Panc1 (cell line): ENCODE data around the gene CFAP97D2. TPM values are rescaled to one million over a fixed set of nuclear protein-coding genes. Genes with fewer than 3 reads are reported as not detected.
A peak's percentile ranks its signal among the peaks of the same experiment; 100 is the strongest.
"Not testable (repeated sequence)": the region's sequence is repeated elsewhere in the genome, so short reads cannot be mapped to it uniquely, and the experiment has no call there.

Source experiments
- ATAC-seq: fragments of 200-7000 bp; cut with Tn5 transposase; 2 replicates; pipeline ENCODE4 v1.9.1; 2020; ENCODE audit warnings: mild to moderate bottlenecking, moderate library complexity
- BruUV-seq: library from RNA; stranded (reverse); fragments of 400-500 nt; replicated peaks from 2 replicates; lab custom pipeline; 2021; lab: Mats Ljungman, UMichigan
- CTCF ChIA-PET: fragments of 300-600 bp; sonication (Branson Sonifier 250); formaldehyde crosslinking; loops from one replicate; lab custom pipeline; 2022; ENCODE audit warnings: antibody characterized with exemption; lab: Charles Lee
- POLR2A ChIA-PET: fragments of 300-600 bp; sonication (Branson Sonifier 250); formaldehyde crosslinking; loops from one replicate; lab custom pipeline; 2022; ENCODE audit warnings: antibody characterized with exemption; lab: Charles Lee
- DNase-seq: peaks from one replicate; pipeline ENCODE4 v3.0.0-alpha.2; 2010; ENCODE audit warnings: low read depth, low spot score
- H3K27ac ChIP-seq: 2 replicates; pipeline ENCODE4 v1.5.1; 2011; ENCODE audit warnings: mild to moderate bottlenecking, low read length, inconsistent platforms
- H3K27me3 ChIP-seq: fragments of 200-500 bp; sonication (Bioruptor generic); 2 replicates; pipeline ENCODE4 v1.6.0; 2014; ENCODE audit warnings: low read length, inconsistent platforms; ENCODE audit not compliant: control insufficient read depth, insufficient read depth
- H3K36me3 ChIP-seq: fragments of 200-500 bp; sonication (Bioruptor generic); 2 replicates; pipeline ENCODE4 v1.5.1; 2014; ENCODE audit warnings: inconsistent platforms, mild to moderate bottlenecking, low read length, moderate library complexity; ENCODE audit not compliant: control insufficient read depth, insufficient read depth
- H3K4me1 ChIP-seq: 2 replicates; pipeline ENCODE4 v1.5.1; 2011; ENCODE audit warnings: inconsistent platforms, mild to moderate bottlenecking, low read length, moderate library complexity; ENCODE audit not compliant: control insufficient read depth, insufficient read depth
- H3K4me3 ChIP-seq, 2 experiments: 2 replicates each; pipeline ENCODE4 v1.5.1; 2011 to 2012; ENCODE audit warnings: low read depth in 2 of 2, low read length in 2 of 2, mild to moderate bottlenecking in 2 of 2, inconsistent platforms in 1 of 2, moderate library complexity in 1 of 2
- H3K9me3 ChIP-seq: fragments of 200-500 bp; sonication (Bioruptor generic); 2 replicates; pipeline ENCODE4 v1.5.1; 2014; ENCODE audit warnings: low read depth, mild to moderate bottlenecking, inconsistent platforms, low read length, moderate library complexity; ENCODE audit not compliant: control insufficient read depth, insufficient read depth
- POLR2AphosphoS5 ChIP-seq: IDR thresholded peaks from 2 replicates; pipeline ENCODE4 v1.6.1; 2012; ENCODE audit warnings: mild to moderate bottlenecking, low read depth, low read length, moderate library complexity
- SIN3A ChIP-seq: IDR thresholded peaks from 2 replicates; pipeline ENCODE4 v1.6.1; 2012; ENCODE audit warnings: low read depth, mild to moderate bottlenecking, low read length, moderate library complexity, borderline replicate concordance; ENCODE audit not compliant: insufficient read depth
- TCF7L2 ChIP-seq: IDR thresholded peaks from 2 replicates; pipeline ENCODE4 v1.6.1; 2011; ENCODE audit warnings: mild to moderate bottlenecking, low read depth, low read length, inconsistent platforms
- in situ Hi-C: cut with HindIII; loops from 2 replicates; pipeline ENCODE4 v1.10.0; 2016; ENCODE audit warnings: low sequenced_read_pairs, low pct_unique_long_range_greater_than_20kb
- intact Hi-C: fragments of 100-400 bp; cut with micrococcal nuclease; formaldehyde crosslinking; loops from one replicate; pipeline ENCODE4 v1.10.0; 2022; ENCODE audit not compliant: unreplicated experiment
- total RNA-seq: library from RNA; stranded (reverse); gene quantifications from one replicate; pipeline ENCODE4 v1.2.1, GENCODE V29; 2021; ENCODE audit not compliant: unreplicated experiment
- TF ChIP-seq, protein P1 (sequence below), 2 experiments: IDR thresholded peaks; 2 replicates each; pipeline ENCODE4 v1.6.1; 2011 to 2012; ENCODE audit warnings: low read depth in 2 of 2, control low read depth in 1 of 2, low read length in 1 of 2, mild to moderate bottlenecking in 1 of 2, moderate library complexity in 1 of 2; ENCODE audit not compliant: insufficient read depth in 1 of 2
- TF ChIP-seq, protein P2 (sequence below): fragments of 450-650 bp; IDR thresholded peaks from 2 replicates; pipeline ENCODE4 v1.5.1; 2017; ENCODE audit warnings: mild to moderate bottlenecking

CFAP97D2 gene
- total RNA-seq, 1 experiment from 2014 or later: not detected

DNA sequence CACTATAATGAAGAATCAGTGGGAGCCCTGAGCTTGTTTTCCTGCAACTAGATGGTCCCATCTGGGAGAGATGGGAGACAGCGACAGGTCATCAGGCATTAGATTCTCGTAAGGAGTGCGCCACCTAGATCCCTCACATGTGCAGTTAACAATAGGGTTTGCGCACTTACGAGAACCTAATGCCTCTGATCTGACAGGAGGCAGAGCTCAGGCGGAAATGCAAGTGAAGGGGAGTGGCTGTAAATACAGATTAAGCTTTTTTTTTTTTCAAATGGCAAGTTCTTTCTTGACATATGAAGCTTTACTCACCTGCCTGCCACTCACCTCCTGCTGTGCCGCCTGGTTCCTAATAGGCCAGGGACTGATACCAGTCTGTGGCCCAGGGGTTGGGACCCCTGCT is 70.0 kb downstream of the CFAP97D2 start:
- no peak for DNase-seq
- H3K4me3 ChIP-seq: no peak overlapping the region
- in situ Hi-C loops (no loop called here), intact Hi-C loops (no loop called here)
- TF ChIP-seq SIN3A (no peak), POLR2AphosphoS5 (no peak), TCF7L2 (no peak)
- TF ChIP-seq, protein P1, sequence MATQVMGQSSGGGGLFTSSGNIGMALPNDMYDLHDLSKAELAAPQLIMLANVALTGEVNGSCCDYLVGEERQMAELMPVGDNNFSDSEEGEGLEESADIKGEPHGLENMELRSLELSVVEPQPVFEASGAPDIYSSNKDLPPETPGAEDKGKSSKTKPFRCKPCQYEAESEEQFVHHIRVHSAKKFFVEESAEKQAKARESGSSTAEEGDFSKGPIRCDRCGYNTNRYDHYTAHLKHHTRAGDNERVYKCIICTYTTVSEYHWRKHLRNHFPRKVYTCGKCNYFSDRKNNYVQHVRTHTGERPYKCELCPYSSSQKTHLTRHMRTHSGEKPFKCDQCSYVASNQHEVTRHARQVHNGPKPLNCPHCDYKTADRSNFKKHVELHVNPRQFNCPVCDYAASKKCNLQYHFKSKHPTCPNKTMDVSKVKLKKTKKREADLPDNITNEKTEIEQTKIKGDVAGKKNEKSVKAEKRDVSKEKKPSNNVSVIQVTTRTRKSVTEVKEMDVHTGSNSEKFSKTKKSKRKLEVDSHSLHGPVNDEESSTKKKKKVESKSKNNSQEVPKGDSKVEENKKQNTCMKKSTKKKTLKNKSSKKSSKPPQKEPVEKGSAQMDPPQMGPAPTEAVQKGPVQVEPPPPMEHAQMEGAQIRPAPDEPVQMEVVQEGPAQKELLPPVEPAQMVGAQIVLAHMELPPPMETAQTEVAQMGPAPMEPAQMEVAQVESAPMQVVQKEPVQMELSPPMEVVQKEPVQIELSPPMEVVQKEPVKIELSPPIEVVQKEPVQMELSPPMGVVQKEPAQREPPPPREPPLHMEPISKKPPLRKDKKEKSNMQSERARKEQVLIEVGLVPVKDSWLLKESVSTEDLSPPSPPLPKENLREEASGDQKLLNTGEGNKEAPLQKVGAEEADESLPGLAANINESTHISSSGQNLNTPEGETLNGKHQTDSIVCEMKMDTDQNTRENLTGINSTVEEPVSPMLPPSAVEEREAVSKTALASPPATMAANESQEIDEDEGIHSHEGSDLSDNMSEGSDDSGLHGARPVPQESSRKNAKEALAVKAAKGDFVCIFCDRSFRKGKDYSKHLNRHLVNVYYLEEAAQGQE (IDR thresholded peaks at IDR 0.05; ENCODE audit: insufficient read depth in 1 of 2, low read depth in 2 of 2, low read length in 1 of 2): no peak
- TF ChIP-seq, protein P2, sequence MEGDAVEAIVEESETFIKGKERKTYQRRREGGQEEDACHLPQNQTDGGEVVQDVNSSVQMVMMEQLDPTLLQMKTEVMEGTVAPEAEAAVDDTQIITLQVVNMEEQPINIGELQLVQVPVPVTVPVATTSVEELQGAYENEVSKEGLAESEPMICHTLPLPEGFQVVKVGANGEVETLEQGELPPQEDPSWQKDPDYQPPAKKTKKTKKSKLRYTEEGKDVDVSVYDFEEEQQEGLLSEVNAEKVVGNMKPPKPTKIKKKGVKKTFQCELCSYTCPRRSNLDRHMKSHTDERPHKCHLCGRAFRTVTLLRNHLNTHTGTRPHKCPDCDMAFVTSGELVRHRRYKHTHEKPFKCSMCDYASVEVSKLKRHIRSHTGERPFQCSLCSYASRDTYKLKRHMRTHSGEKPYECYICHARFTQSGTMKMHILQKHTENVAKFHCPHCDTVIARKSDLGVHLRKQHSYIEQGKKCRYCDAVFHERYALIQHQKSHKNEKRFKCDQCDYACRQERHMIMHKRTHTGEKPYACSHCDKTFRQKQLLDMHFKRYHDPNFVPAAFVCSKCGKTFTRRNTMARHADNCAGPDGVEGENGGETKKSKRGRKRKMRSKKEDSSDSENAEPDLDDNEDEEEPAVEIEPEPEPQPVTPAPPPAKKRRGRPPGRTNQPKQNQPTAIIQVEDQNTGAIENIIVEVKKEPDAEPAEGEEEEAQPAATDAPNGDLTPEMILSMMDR: 0 out of 2 replicates have a peak, but pooled peaks have one; percentile 4
- no peak overlapping the region for H3K27ac ChIP-seq
- no TSS peak for BruUV-seq
- H3K36me3 ChIP-seq: peaks cover 31% of the 10 kb centered on the region
- CTCF ChIA-PET: no interaction called here
- no peak for ATAC-seq
- no peaks in the 10 kb centered on the region for H3K4me1 ChIP-seq
- H3K9me3 ChIP-seq: no peaks in the 10 kb centered on the region
- H3K27me3 ChIP-seq: no peaks in the 10 kb centered on the region
- POLR2A ChIA-PET: no interaction called here

DNA sequence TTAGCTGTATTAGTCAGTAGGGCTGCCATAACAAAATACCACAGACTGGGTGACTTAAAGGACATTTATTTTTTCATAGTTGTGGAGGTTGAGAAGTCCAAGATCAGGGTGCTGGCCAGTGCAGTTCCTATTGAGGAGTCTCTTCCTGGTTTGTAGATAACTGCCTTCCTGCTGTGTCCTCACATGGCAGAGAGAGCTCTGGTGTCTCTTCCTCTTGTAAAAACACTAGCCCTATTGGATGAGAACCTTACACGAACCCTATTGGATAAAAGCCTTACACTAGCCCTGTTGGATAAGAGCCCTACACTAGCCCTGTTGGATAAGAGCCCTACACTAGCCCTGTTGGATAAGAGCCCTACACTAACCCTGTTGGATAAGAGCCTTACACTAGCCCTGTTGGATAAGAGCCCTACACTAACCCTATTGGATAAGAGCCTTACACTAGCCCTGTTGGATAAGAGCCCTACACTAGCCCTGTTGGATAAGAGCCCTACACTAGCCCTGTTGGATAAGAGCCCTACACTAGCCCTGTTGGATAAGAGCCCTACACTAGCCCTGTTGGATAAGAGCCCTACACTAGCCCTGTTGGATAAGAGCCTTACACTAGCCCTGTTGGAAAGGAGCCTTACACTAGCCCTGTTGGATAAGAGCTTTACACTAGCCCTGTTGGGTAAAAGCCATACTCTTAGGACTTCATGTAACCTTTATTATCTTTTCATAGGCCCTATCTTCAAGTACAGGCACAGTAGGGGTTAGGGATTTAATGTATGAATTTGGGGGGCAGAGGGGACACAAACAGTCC is 72.8 kb downstream of the CFAP97D2 start:
- H3K27ac ChIP-seq, BruUV-seq, ATAC-seq, H3K27me3 ChIP-seq, H3K4me1 ChIP-seq, intact Hi-C loops, DNase-seq, CTCF ChIA-PET, in situ Hi-C loops, H3K4me3 ChIP-seq, POLR2A ChIA-PET, H3K9me3 ChIP-seq: not testable (repeated sequence)
- peaks cover 12% of the 10 kb centered on the region for H3K36me3 ChIP-seq

DNA sequence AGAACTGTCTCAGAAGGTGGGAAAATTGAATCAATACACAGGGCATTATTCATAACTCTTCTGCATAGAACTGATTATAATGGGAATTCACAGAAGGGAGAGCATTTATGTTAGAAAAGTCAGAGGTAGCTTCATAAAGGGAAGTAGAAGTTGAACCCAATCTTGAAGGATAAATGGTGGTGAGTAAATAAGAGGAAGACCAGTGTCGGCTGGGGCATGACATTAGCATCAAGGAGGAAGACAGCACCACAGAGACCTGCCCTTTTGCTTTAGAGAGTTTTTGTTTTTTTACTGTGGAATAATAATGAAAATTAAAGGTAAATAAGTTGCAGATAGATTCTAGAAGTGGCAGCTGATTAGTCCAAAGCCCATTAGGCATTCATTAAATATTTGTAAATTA is 77.5 kb downstream of the CFAP97D2 start:
- no peaks in the 10 kb centered on the region for H3K27me3 ChIP-seq
- BruUV-seq: no TSS peak
- no peak overlapping the region for H3K4me3 ChIP-seq
- in situ Hi-C loops (no loop called here), intact Hi-C loops (no loop called here)
- ATAC-seq: no peak
- peaks cover 11% of the 10 kb centered on the region for H3K36me3 ChIP-seq
- CTCF ChIA-PET: no interaction called here
- DNase-seq: no peak
- no peaks in the 10 kb centered on the region for H3K9me3 ChIP-seq
- POLR2A ChIA-PET: interaction anchor here (0.5 kb wide), 1 partner anchor 766 kb away, joined by 4 read pairs; a partner anchor contains a TSS
- no peaks in the 10 kb centered on the region for H3K4me1 ChIP-seq
- TF ChIP-seq, protein P2: no peak
- no peak for TF ChIP-seq POLR2AphosphoS5
- no peak for TF ChIP-seq SIN3A
- no peak for TF ChIP-seq TCF7L2
- TF ChIP-seq, protein P1 (IDR thresholded peaks at IDR 0.05; ENCODE audit: insufficient read depth in 1 of 2, low read depth in 2 of 2, low read length in 1 of 2): no peak
- no peak overlapping the region for H3K27ac ChIP-seq
